ENCODE results near the gene HLX. TPM values are rescaled to one million over a fixed set of nuclear protein-coding genes. Genes with fewer than 3 reads are reported as not detected.

The HLX gene
- total RNA-seq, 8 experiments from 2014 or later: 0.22 to 1.1 (median 0.41) TPM

DNA sequence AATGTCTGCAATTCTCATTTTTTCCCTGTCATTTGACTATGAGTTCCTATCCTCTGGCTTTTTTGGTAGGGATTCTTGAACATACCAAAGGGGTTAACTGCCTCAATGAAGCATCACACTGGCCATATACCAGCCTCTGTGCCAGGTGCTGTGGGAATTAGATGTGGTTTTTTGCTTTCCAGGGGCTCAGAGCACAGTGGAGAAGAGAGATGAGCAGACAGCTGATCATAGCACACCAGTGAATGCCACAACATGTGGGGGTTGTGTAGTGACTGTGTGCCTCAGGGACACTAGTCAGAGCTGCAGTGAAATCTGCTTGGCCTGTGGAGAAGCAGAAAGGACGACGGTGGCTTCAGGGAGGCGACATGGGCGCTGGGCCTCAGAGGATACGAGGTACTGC lies 30.8 kb downstream of the HLX start:
- 66 to 94% (median 74%) methylated on average over 2 to 5 of the region's 5 CpGs; no CpG with 5 or more reads in 5 of the 10 experiments for WGBS, 10 experiments
- in situ Hi-C loops (cut with MboI; ENCODE audit: low pct_unique_long_range_greater_than_20kb in 2 of 9, low sequenced_read_pairs in 9 of 9, unreplicated experiment in 9 of 9): no loop called here
- Histone ChIP-seq H3K4me1 (replicated peaks in 1 of 2) (no peaks in the 10 kb centered on the region), H3K4me3 (no peak overlapping the region), H3K27ac (no peak overlapping the region)
- no peak for ATAC-seq (replicated peaks in 6 of 8)

DNA sequence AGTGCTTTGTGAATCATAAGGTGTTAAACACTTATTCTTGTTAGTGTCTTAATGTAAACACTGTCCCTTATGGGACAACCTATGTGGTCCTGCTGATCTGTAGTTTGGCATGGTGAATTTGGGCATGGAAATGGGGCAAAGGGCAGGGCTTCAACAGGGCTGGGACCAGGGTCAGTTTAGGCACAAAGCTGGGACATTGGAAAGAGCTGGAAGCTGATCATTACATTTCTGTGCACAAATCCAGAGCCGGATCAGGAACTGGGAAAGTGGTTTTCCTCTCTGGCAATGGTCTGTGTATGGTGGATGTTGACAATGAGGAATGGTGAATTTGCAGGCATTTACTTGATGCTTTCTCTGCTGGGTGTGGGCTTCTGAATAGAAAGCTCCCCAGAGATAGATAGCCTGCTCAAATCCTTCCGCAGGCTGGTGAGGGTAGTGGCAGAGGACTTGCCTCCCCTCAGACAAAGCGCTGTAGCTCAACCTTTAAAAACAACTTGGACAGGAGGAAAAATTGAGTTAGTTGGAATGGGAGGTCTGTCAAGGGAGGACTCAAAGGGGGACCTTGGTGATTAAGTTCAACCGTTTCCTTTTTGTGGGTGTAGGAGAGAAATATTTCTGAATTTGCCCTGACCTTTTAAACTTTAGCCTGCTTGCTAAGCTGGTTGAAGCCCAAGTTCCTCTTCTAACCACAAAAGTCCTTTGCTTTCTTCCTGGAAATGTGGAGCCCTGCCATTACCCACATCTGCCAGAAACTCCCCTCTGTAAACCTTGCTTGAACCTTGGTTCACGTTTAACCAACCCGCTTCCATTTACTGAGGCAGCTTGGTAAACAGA lies 35.3 kb downstream of the HLX start:
- in situ Hi-C loops (cut with MboI; ENCODE audit: low pct_unique_long_range_greater_than_20kb in 2 of 9, low sequenced_read_pairs in 9 of 9, unreplicated experiment in 9 of 9): no loop called here
- no peaks in the 10 kb centered on the region for H3K4me1 ChIP-seq (replicated peaks in 1 of 2)
- no peak overlapping the region for H3K4me3 ChIP-seq
- ATAC-seq (replicated peaks in 6 of 8): no peak
- H3K27ac ChIP-seq: no peak overlapping the region
- WGBS, 10 experiments: 50 to 91% (median 79%) methylated on average over 1 to 6 of the region's 6 CpGs

DNA sequence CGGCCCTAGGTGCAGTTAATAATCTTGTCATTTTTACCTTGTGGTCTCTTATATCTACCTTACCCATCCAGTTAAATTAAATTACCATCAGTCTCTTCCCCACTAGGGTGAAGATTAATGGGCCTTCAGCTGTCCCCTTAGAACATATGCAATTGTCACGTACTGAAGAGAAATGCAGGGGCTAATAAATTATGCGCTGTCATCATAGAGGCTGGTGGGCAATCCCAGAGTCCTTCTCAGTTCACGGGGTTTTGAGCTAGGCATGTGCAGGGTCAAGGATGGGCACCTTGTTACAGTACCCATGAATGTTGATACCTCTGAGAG lies 35.8 kb downstream of the HLX start:
- H3K27ac ChIP-seq: no peak overlapping the region
- 9 to 100% (median 46%) methylated on average over 1 to 4 of the region's 4 CpGs; no CpG with 5 or more reads in 1 of the 10 experiments for WGBS, 10 experiments
- in situ Hi-C loops (cut with MboI; ENCODE audit: low pct_unique_long_range_greater_than_20kb in 2 of 9, low sequenced_read_pairs in 9 of 9, unreplicated experiment in 9 of 9): no loop called here
- ATAC-seq (replicated peaks in 6 of 8): no peak
- no peaks in the 10 kb centered on the region for H3K4me1 ChIP-seq (replicated peaks in 1 of 2)
- H3K4me3 ChIP-seq: no peak overlapping the region

DNA sequence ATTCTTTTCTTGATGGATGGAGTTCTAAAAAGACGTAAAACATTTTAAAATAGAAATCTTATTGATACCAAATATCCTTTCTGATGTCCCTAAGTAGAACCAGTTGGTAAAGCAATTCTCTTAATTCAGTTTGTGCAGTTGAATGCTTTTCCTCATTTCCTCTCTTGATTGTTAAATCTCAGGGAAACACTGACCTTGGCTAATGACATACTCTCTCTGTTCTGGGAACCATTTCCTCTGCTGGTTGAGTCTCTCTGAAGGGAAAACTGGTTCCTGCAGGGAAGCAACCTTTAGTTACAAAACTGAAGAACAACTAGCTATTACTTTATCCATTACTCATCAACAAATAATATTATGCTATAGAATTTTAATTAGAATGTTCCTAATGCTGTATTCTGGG lies 36.7 kb downstream of the HLX start:
- in situ Hi-C loops (cut with MboI; ENCODE audit: low pct_unique_long_range_greater_than_20kb in 2 of 9, low sequenced_read_pairs in 9 of 9, unreplicated experiment in 9 of 9): no loop called here
- Histone ChIP-seq H3K27ac (no peak overlapping the region), H3K4me3 (no peak overlapping the region), H3K4me1 (replicated peaks in 1 of 2) (no peaks in the 10 kb centered on the region)
- 20 to 100% (median 90%) methylated on average over 1 of the region's 1 CpG; no CpG with 5 or more reads in 2 of the 10 experiments for WGBS, 10 experiments
- ATAC-seq (replicated peaks in 6 of 8): no peak

DNA sequence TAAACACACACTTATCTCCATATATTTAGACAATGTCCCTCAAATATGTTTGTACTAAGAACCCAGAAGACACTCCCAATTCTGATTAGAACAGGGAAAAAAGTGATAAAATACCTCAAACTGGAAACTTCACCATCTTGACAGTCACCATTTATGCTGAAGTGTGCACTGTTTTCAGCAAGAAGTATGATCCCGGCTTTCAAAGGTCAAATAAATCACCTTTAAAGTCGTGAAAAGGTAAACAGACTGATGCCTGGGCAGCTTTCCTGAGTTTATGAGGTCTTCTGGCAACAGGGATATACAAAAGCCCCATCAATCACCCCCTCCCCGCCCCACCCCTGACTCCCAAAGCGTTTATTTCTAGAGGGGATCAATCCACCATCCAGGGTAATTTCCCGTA lies 37.9 kb downstream of the HLX start:
- Histone ChIP-seq H3K27ac (no peak overlapping the region), H3K4me3 (no peak overlapping the region), H3K4me1 (replicated peaks in 1 of 2) (no peaks in the 10 kb centered on the region)
- WGBS, 10 experiments: 13 to 56% (median 50%) methylated on average over 2 to 5 of the region's 5 CpGs; no CpG with 5 or more reads in 3 of the 10 experiments
- no peak for ATAC-seq (replicated peaks in 6 of 8)
- in situ Hi-C loops (cut with MboI; ENCODE audit: low pct_unique_long_range_greater_than_20kb in 2 of 9, low sequenced_read_pairs in 9 of 9, unreplicated experiment in 9 of 9): no loop called here

DNA sequence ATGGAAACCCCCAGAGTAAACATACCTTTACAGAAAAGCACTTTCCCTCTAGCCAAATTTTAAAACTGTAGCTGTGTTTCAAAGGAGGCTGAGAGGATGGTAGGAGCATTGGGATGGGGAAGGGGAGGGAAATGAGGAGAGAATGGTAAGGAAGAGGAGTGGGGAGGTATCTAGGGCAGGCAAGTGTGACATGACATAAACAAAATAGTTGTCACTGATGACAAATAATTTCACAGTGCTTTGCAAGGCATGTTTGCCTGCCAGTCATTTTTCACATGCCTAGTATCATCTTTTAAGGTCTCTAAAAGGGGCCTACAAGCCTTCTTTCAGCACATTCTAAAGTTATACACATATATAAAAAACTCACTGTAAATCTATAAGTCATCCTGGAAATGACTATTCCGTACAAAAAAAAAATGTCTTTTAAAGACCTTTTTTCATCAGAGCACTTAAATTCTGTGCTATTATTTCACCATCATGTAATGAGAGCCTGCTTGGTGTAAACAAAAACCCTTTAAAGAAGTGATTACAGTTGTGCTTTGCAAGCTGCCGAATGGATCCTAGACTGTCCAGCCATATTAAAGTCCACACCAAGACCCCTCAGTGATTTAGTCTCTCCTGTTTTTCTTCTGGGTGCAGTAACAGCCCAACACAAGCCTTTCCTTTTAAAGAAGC lies 38.4 kb downstream of the HLX start:
- Histone ChIP-seq H3K4me1 (replicated peaks in 1 of 2) (no peaks in the 10 kb centered on the region), H3K4me3 (no peak overlapping the region), H3K27ac (no peak overlapping the region)
- ATAC-seq (replicated peaks in 6 of 8): no peak
- 64 to 100% (median 84%) methylated on average over 1 to 2 of the region's 2 CpGs; no CpG with 5 or more reads in 4 of the 10 experiments for WGBS, 10 experiments
- in situ Hi-C loops (cut with MboI; ENCODE audit: low pct_unique_long_range_greater_than_20kb in 2 of 9, low sequenced_read_pairs in 9 of 9, unreplicated experiment in 9 of 9): no loop called here

DNA sequence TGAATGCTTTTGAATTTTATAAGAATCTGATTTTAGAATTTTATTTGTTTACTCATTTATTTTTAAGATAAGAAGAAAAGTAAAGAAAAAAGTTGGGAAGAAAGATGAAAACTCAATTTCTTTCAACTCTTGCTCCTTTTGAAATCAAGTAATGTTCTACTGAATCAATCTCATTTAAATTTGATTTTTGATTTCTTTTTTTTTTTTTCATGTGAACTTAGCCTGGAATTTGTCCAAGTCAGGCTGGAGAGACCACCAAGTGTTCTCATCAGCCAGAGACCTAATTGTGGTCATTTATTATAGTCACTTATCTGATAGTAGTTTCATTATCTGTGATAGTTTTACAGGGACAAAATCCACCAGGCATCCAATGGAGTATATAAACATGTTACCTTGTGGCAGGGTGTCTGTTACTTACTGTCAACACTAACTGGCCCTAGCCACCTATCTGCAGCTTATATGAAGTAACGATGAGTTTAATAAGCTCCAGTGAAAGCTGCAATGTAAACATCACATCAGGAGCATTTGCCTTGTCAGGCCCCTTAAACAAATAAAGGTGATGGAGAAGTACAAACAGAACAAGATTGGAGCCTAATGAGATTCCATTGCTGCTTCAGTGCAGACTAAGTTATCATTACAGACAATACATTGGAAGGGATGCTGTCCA lies 39.2 kb downstream of the HLX start:
- WGBS, 10 experiments: 20 to 92% (median 73%) methylated on average over 1 of the region's 1 CpG; no CpG with 5 or more reads in 3 of the 10 experiments
- H3K4me3 ChIP-seq: no peak overlapping the region
- no peak overlapping the region for H3K27ac ChIP-seq
- ATAC-seq (replicated peaks in 6 of 8): no peak
- H3K4me1 ChIP-seq (replicated peaks in 1 of 2): no peaks in the 10 kb centered on the region
- in situ Hi-C loops (cut with MboI; ENCODE audit: low pct_unique_long_range_greater_than_20kb in 2 of 9, low sequenced_read_pairs in 9 of 9, unreplicated experiment in 9 of 9): no loop called here

DNA sequence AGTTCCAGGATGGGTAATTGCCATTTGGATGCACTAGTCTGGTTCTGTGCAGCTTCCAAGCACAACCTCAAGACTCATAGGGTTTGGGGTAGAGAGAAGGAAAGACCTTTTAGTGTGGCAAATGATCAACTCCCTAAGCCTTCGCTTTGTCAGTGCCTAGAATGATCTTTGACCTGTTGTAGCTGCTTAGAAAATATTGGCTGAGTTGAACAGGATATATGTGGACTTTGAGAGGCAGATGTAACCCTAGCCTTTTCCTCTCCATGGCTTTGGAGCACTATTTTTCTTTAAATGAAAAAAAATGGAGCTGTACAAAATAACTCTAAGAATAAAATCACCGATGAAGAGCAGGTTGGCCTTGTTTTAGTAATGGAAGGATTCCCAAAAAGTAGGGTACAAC lies 41.7 kb downstream of the HLX start:
- no peak overlapping the region for H3K4me3 ChIP-seq
- H3K27ac ChIP-seq: no peak overlapping the region
- no peaks in the 10 kb centered on the region for H3K4me1 ChIP-seq (replicated peaks in 1 of 2)
- ATAC-seq (replicated peaks in 6 of 8): no peak
- WGBS, 10 experiments: 15 to 100% (median 80%) methylated on average over 1 to 2 of the region's 2 CpGs; no CpG with 5 or more reads in 1 of the 10 experiments
- in situ Hi-C loops (cut with MboI; ENCODE audit: low pct_unique_long_range_greater_than_20kb in 2 of 9, low sequenced_read_pairs in 9 of 9, unreplicated experiment in 9 of 9): no loop called here

DNA sequence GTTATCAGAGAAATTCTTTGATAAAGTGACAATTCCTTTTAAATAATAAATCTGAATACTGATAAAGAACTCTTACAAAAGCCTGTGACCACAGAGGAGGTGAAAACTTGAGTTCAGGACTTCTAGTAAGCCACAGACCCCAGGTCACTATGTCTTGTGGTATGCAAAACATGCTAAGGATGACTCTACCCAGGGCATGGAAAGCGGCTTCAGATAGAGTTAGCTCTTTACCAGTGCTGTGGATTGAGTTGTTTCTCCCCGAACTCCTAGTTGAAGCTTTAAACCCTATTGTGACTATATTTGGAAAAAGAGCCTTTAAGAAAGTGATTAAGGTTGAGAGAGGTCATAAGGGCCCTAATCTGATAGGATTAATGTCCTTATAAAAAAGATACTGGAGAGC lies 42.3 kb downstream of the HLX start:
- no peak overlapping the region for H3K4me3 ChIP-seq
- 33 to 100% (median 83%) methylated on average over 1 to 2 of the region's 2 CpGs; no CpG with 5 or more reads in 4 of the 10 experiments for WGBS, 10 experiments
- in situ Hi-C loops (cut with MboI; ENCODE audit: low pct_unique_long_range_greater_than_20kb in 2 of 9, low sequenced_read_pairs in 9 of 9, unreplicated experiment in 9 of 9): no loop called here
- H3K27ac ChIP-seq: no peak overlapping the region
- ATAC-seq (replicated peaks in 6 of 8): no peak
- no peaks in the 10 kb centered on the region for H3K4me1 ChIP-seq (replicated peaks in 1 of 2)

DNA sequence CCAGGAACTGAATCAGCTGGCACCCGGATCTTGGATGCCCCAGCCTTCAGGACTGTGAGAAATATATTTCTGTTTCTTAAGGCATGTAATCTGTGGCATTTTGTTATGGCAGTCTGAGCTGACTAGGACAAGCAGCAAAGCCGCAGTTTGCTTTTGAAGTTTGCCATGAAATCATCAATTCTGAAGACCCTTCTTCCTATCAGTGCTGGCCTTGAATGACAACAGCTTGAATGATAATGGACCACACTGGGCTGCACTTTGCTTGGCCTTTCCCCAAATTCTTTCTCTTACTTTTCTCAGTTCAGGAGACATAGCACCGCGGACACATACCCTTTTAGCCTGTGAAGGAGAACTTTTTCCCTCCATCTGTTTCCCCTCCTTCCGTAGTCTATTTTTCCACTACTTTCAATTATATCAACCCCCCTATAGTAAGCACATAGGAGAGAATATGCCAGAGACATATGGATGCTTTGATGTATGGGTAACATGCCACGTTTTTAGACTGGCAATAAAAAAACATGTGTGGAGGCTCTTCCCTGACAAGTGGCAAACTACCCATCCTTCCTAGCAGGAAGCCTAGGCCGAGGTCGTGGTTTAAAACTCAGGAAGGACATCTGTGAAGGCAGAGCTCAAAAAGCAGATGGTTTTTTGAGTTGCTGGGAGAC lies 42.9 kb downstream of the HLX start:
- in situ Hi-C loops (cut with MboI; ENCODE audit: low pct_unique_long_range_greater_than_20kb in 2 of 9, low sequenced_read_pairs in 9 of 9, unreplicated experiment in 9 of 9): no loop called here
- ATAC-seq (replicated peaks in 6 of 8): no peak
- no peaks in the 10 kb centered on the region for H3K4me1 ChIP-seq (replicated peaks in 1 of 2)
- 0 to 95% (median 44%) methylated on average over 2 to 8 of the region's 8 CpGs for WGBS, 10 experiments
- H3K27ac ChIP-seq: no peak overlapping the region
- no peak overlapping the region for H3K4me3 ChIP-seq

DNA sequence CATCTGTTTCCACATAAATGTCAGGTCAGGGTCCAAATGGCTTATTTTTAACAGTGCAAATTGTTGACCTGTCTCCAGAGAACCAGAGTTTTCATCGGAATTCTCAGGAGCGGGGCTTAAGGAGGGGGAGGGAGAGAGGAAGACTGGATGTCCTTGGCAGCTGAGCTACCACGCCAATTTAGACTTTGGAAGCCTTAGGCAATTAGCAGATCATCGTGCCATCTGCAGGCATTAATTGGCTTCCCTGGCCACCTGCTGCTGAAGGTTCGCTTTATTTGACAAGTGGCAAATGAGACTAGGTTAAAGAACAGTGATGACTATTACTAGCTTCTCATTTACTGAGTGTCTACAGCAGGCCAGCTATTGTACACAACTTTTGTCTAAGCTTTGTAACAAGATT lies 43.7 kb downstream of the HLX start:
- no peak for ATAC-seq (replicated peaks in 6 of 8)
- WGBS, 10 experiments: 51 to 85% (median 73%) methylated on average over 1 to 5 of the region's 5 CpGs; no CpG with 5 or more reads in 1 of the 10 experiments
- no peaks in the 10 kb centered on the region for H3K4me1 ChIP-seq (replicated peaks in 1 of 2)
- no peak overlapping the region for H3K4me3 ChIP-seq
- H3K27ac ChIP-seq: no peak overlapping the region
- in situ Hi-C loops (cut with MboI; ENCODE audit: low pct_unique_long_range_greater_than_20kb in 2 of 9, low sequenced_read_pairs in 9 of 9, unreplicated experiment in 9 of 9): no loop called here

DNA sequence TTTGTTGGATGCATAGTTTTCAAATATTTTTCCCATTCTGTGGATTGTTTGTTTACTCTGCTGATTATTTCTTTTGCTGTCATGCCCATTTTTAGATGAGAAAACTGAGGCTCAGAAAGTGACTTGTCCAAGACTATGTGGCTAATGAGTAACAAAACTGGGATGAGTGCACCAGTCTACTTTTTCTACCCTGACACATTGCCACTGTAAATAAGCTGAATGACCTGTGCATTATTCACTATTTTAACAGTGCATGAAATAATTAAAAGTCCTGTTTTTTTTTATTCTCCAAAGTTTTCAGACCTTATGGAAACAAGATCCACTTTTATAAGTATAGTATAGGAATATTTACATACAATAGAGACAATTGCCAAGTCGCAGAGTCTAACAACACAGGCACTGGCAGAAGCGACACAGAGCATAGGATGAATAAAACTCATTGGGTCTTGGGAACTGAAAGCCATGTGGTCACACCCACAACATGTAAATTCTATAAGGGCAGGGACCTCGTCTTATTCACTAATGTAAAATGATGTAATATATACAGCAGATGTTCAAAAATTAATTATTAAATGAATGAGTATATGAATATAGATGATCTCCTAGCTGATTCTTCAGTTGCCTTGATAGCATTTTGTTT lies 45.2 kb downstream of the HLX start:
- no peak overlapping the region for H3K27ac ChIP-seq
- 0 to 93% (median 72%) methylated on average over 1 to 3 of the region's 3 CpGs; no CpG with 5 or more reads in 2 of the 10 experiments for WGBS, 10 experiments
- in situ Hi-C loops (cut with MboI; ENCODE audit: low pct_unique_long_range_greater_than_20kb in 2 of 9, low sequenced_read_pairs in 9 of 9, unreplicated experiment in 9 of 9): no loop called here

More for the DNA sequence above, 45.2 kb downstream of the HLX start:
- Histone ChIP-seq H3K4me1 (replicated peaks in 1 of 2) (no peaks in the 10 kb centered on the region), H3K4me3 (no peak overlapping the region)
- peak in 2 of 8 experiments; percentile 56 to 66 for ATAC-seq (replicated peaks in 6 of 8)
